Measurements from ENCODE around the gene POU6F2. TPM values are rescaled to one million over a fixed set of nuclear protein-coding genes. Genes with fewer than 3 reads are reported as not detected.

The POU6F2 gene
- total RNA-seq, 1 donor from 2014 or later, result 7.9 TPM

- Mint-ChIP-seq H3K9me3 (no peaks in the 10 kb centered on the region), H3K4me3 (no peak overlapping the region), H3K27ac (ENCODE audit: unreplicated experiment) (no peak overlapping the region), H3K27me3 (ENCODE audit: low read depth) (no peaks in the 10 kb centered on the region), H3K36me3 (ENCODE audit: low read depth) (no peaks in the 10 kb centered on the region), H3K4me1 (no peaks in the 10 kb centered on the region)
- DNase-seq (ENCODE audit: low read depth, low spot score), result no peak
- TF ChIP-seq CTCF (conservative IDR thresholded peaks at IDR 0.05), result no peak
Observed at GRCh38 chr7:39164887-39165286, 187.2 kb downstream of the POU6F2 start.

GRCh38 chr7:39168403-39169098, 190.8 kb downstream of the POU6F2 start:
- Mint-ChIP-seq H3K27ac (ENCODE audit: unreplicated experiment) (no peak overlapping the region), H3K4me3 (no peak overlapping the region), H3K36me3 (ENCODE audit: low read depth) (no peaks in the 10 kb centered on the region), H3K27me3 (ENCODE audit: low read depth) (no peaks in the 10 kb centered on the region), H3K9me3 (no peaks in the 10 kb centered on the region), H3K4me1 (no peaks in the 10 kb centered on the region)
- no peak for TF ChIP-seq CTCF (conservative IDR thresholded peaks at IDR 0.05)
- no peak for DNase-seq (ENCODE audit: low read depth, low spot score)

- Mint-ChIP-seq H3K27me3 (ENCODE audit: low read depth) (no peaks in the 10 kb centered on the region), H3K36me3 (ENCODE audit: low read depth) (no peaks in the 10 kb centered on the region), H3K4me1 (no peaks in the 10 kb centered on the region), H3K9me3 (no peaks in the 10 kb centered on the region), H3K4me3 (no peak overlapping the region), H3K27ac (ENCODE audit: unreplicated experiment) (no peak overlapping the region)
- TF ChIP-seq CTCF (conservative IDR thresholded peaks at IDR 0.05), result no peak
- no peak for DNase-seq (ENCODE audit: low read depth, low spot score)
Observed at GRCh38 chr7:39172137-39172536, 194.4 kb downstream of the POU6F2 start.

- Mint-ChIP-seq H3K36me3 (ENCODE audit: low read depth) (peaks cover 3% of the 10 kb centered on the region), H3K27me3 (ENCODE audit: low read depth) (no peaks in the 10 kb centered on the region), H3K9me3 (peaks cover 4% of the 10 kb centered on the region), H3K4me1 (no peaks in the 10 kb centered on the region), H3K27ac (ENCODE audit: unreplicated experiment) (no peak overlapping the region), H3K4me3 (no peak overlapping the region)
- DNase-seq (ENCODE audit: low read depth, low spot score), result no peak
- TF ChIP-seq CTCF (conservative IDR thresholded peaks at IDR 0.05), result no peak
Observed at GRCh38 chr7:39181398-39181797, 203.7 kb downstream of the POU6F2 start.

- H3K36me3 Mint-ChIP-seq (ENCODE audit: low read depth), result peaks cover 3% of the 10 kb centered on the region
- TF ChIP-seq CTCF (conservative IDR thresholded peaks at IDR 0.05), result no peak
Observed at GRCh38 chr7:39183796-39184195, 206.1 kb downstream of the POU6F2 start.

More at GRCh38 chr7:39183796-39184195, 206.1 kb downstream of the POU6F2 start:
- Mint-ChIP-seq H3K27ac (ENCODE audit: unreplicated experiment) (no peak overlapping the region), H3K4me3 (no peak overlapping the region), H3K27me3 (ENCODE audit: low read depth) (no peaks in the 10 kb centered on the region), H3K9me3 (peaks cover 4% of the 10 kb centered on the region), H3K4me1 (no peaks in the 10 kb centered on the region)
- no peak for DNase-seq (ENCODE audit: low read depth, low spot score)
